K562 (cell line): ENCODE measurements around the gene ZNF276. TPM values are rescaled to one million over a fixed set of nuclear protein-coding genes. Genes with fewer than 3 reads are reported as not detected.
A peak's percentile ranks its signal among the peaks of the same experiment; 100 is the strongest.

ENCODE experiments used
- ATAC-seq: fragments of 200-7000 bp; cut with Tn5 transposase; 3 replicates; pipeline ENCODE4 v1.9.1; 2020; ENCODE audit warnings: moderate library complexity
- BruUV-seq: library from RNA; stranded (reverse); fragments of 400-500 nt; replicated peaks from 2 replicates; lab custom pipeline; 2021; lab: Mats Ljungman, UMichigan
- CTCF ChIA-PET: fragments of 300-600 bp; formaldehyde crosslinking; extraction: SDS; loops from one replicate; lab custom pipeline; 2021; ENCODE audit warnings: low intra/inter-chr PET ratio; lab: Yijun Ruan, JAX
- POLR2A ChIA-PET: fragments of 300-600, 350-650 bp; sonication (Branson Sonifier 250); formaldehyde crosslinking; extraction: SDS; loops from one replicate; lab custom pipeline; 2021; ENCODE audit warnings: antibody characterized with exemption, inconsistent platforms; lab: Yijun Ruan, JAX
- DNase-seq, 4 experiments: peaks; one replicate each; pipeline versions ENCODE4 v3.0.0 to v3.0.0-alpha.2; 2011 to 2018; ENCODE audit warnings: low spot score in 3 of 4, mixed read lengths in 3 of 4; ENCODE audit errors: extremely low read depth in 1 of 4
- FAIRE-seq: peaks from 2 replicates; lab custom pipeline; 2011; peaks lifted over from hg19 to GRCh38; lab: Jason Lieb, UNC
- H2AFZ ChIP-seq: 2 replicates; pipeline ENCODE4 v1.6.0; 2011; ENCODE audit warnings: low read depth, low read length, control low read depth, inconsistent platforms
- H3K27ac ChIP-seq: fragments of 200-600 bp; 3 replicates; pipeline ENCODE4 v1.8.0; 2011; ENCODE audit warnings: low read depth, mild to moderate bottlenecking, control low read depth, inconsistent platforms, low read length, moderate library complexity, mixed read lengths; ENCODE audit errors: extremely low read depth
- H3K27me3 ChIP-seq, 2 experiments: fragments of 300-600 bp in 1 of 2; 2 replicates in 1 of 2; 3 replicates in 1 of 2; pipeline versions ENCODE4 v1.6.0 to v1.8.0; 2011; ENCODE audit warnings: inconsistent platforms in 2 of 2, low read length in 2 of 2, mild to moderate bottlenecking in 1 of 2, mixed read lengths in 1 of 2, moderate library complexity in 1 of 2; ENCODE audit not compliant: control insufficient read depth in 2 of 2, insufficient read depth in 2 of 2
- H3K36me3 ChIP-seq: fragments of 300-600 bp; 3 replicates; pipeline ENCODE4 v1.8.0; 2011; ENCODE audit warnings: mild to moderate bottlenecking, low read length, inconsistent platforms; ENCODE audit not compliant: control insufficient read depth, insufficient read depth
- H3K4me1 ChIP-seq, 2 experiments: fragments of 200-600 bp in 1 of 2; replicated peaks in 1 of 2; 2 replicates in 1 of 2; 3 replicates in 1 of 2; pipeline versions ENCODE4 v1.5.1 to v1.8.0; 2011; ENCODE audit warnings: inconsistent platforms in 2 of 2, low read length in 2 of 2, mild to moderate bottlenecking in 1 of 2, mixed read lengths in 1 of 2, moderate library complexity in 1 of 2; ENCODE audit not compliant: control insufficient read depth in 2 of 2, insufficient read depth in 2 of 2
- H3K4me2 ChIP-seq: 2 replicates; pipeline ENCODE4 v1.6.1; 2011; ENCODE audit warnings: low read length, control low read depth, inconsistent platforms, mixed read lengths; ENCODE audit not compliant: insufficient read depth
- H3K4me3 ChIP-seq: fragments of 200-600 bp; sonication (generic), shearing (Covaris generic); 2 replicates; pipeline ENCODE4 v1.5.1; 2016; ENCODE audit warnings: control low read depth, inconsistent platforms
- H3K79me2 ChIP-seq: fragments of 200-600 bp; 3 replicates; pipeline ENCODE4 v1.8.0; 2011; ENCODE audit warnings: low read length, inconsistent platforms; ENCODE audit not compliant: control insufficient read depth, insufficient read depth
- H3K9ac ChIP-seq, 2 experiments: 2 replicates each; pipeline versions ENCODE4 v1.6.0 to v1.6.1; 2011; ENCODE audit warnings: low read depth in 2 of 2, low read length in 2 of 2, control low read depth in 1 of 2, inconsistent platforms in 1 of 2, mild to moderate bottlenecking in 1 of 2, mixed read lengths in 1 of 2; ENCODE audit not compliant: insufficient read depth in 1 of 2
- H3K9me1 ChIP-seq: one replicate; pipeline ENCODE4 v1.6.0; 2011; ENCODE audit warnings: inconsistent platforms, mild to moderate bottlenecking, low read length, moderate library complexity; ENCODE audit not compliant: control insufficient read depth, insufficient read depth
- H3K9me3 ChIP-seq: replicated peaks from 2 replicates; pipeline ENCODE4 v1.5.1; 2011; ENCODE audit warnings: low read depth, low read length, inconsistent platforms; ENCODE audit not compliant: control insufficient read depth, insufficient read depth
- H4K20me1 ChIP-seq: replicated peaks from 2 replicates; pipeline ENCODE4 v1.6.1; 2011; ENCODE audit warnings: low read length, inconsistent platforms, mixed read lengths; ENCODE audit not compliant: control insufficient read depth, insufficient read depth
- ATF6 ChIP-seq: sonication (generic); formaldehyde crosslinking; IDR thresholded peaks from 2 replicates; pipeline ENCODE4 v1.4.0; 2020; ENCODE audit warnings: mild to moderate bottlenecking, missing genetic modification reagents
- BRF1 ChIP-seq: IDR thresholded peaks from 3 replicates; pipeline ENCODE4 v1.6.1; 2011; ENCODE audit warnings: borderline replicate concordance, mild to moderate bottlenecking; ENCODE audit not compliant: insufficient read length; ENCODE audit errors: extremely low read depth
- HNRNPK ChIP-seq: fragments of 200-400 bp; formaldehyde crosslinking; IDR thresholded peaks from one replicate; pipeline ENCODE4 v1.6.1; 2018; ENCODE audit warnings: mild to moderate bottlenecking, low read depth, low read length; ENCODE audit not compliant: poor library complexity, severe bottlenecking
- POLR2AphosphoS2 ChIP-seq: IDR thresholded peaks from 2 replicates; pipeline ENCODE4 v1.6.1; 2012; ENCODE audit warnings: low read length, improper control_type of control experiment
- RBBP5 ChIP-seq: fragments of 200-600 bp; sonication (generic); IDR thresholded peaks from 2 replicates; pipeline ENCODE4 v1.6.1; 2012; ENCODE audit warnings: borderline replicate concordance, mild to moderate bottlenecking, low read length, control low read depth, inconsistent platforms; ENCODE audit not compliant: insufficient read depth, poor library complexity, severe bottlenecking
- RNF2 ChIP-seq: sonication (generic); IDR thresholded peaks from 2 replicates; pipeline ENCODE4 v1.6.1; 2016
- SRF ChIP-seq, 2 experiments: fragments of 250-450, 450-650 bp in 1 of 2; sonication (Bioruptor Pico) in 1 of 2; sonication (generic) in 1 of 2; formaldehyde crosslinking; IDR thresholded peaks; 2 replicates each; pipeline versions ENCODE4 v1.5.0 to v1.5.1; 2020 to 2022; ENCODE audit warnings: mild to moderate bottlenecking in 1 of 2, missing genetic modification reagents in 1 of 2
- TCF3 ChIP-seq: sonication (generic); formaldehyde crosslinking; IDR thresholded peaks from 2 replicates; pipeline ENCODE4 v1.4.0; 2020; ENCODE audit warnings: mild to moderate bottlenecking, missing genetic modification reagents
- TRIM28 ChIP-seq: fragments of 450-650 bp; IDR thresholded peaks from 2 replicates; pipeline ENCODE4 v1.6.1; 2017
- ZZZ3 ChIP-seq: fragments of 450-650 bp; IDR thresholded peaks from 2 replicates; pipeline ENCODE4 v1.6.1; 2016; ENCODE audit warnings: antibody characterized with exemption, mild to moderate bottlenecking, moderate library complexity
- WGBS: fragments of 100-300 bp; shearing (Covaris generic); methylation state at CpG from one replicate; pipeline ENCODE4 v1.1.6; 2016; ENCODE audit warnings: low coverage, mixed read lengths; ENCODE audit not compliant: insufficient coverage; ENCODE audit errors: missing lambda C conversion rate; 5-methylcytosine and 5-hydroxymethylcytosine counted together
- in situ Hi-C: fragments of 300-500 bp; cut with MboI; formaldehyde crosslinking; loops from 4 replicates; pipeline ENCODE4 v1.15.0; 2018; ENCODE audit warnings: inconsistent platforms, mixed read lengths
- intact Hi-C: fragments of 100-400 bp; cut with micrococcal nuclease; formaldehyde crosslinking; loops from 2 replicates; pipeline ENCODE4 v1.14.2; 2022
- polyA plus RNA-seq, 8 experiments: library from polyadenylated mRNA; depleted of rRNA in 4 of 8; stranded (reverse) in 5 of 8; unstranded in 3 of 8; fragments of >200 nt; fragmentation: Nextera tagmentation in 2 of 8; fragmentation: Illumina TruSeq in 1 of 8; extraction: Ambion mirVana in 2 of 8; extraction: Trizol in 1 of 8; gene quantifications; 2 replicates each; pipeline versions ENCODE4 v1.2.1 to v1.2.3, GENCODE V29; 2011 to 2014; ENCODE audit warnings: inconsistent platforms in 1 of 8, missing spikeins in 1 of 8
- total RNA-seq, 7 experiments: library from RNA; depleted of rRNA in 6 of 7; stranded (reverse); fragments of >200 nt in 6 of 7; fragmentation: Illumina TruSeq in 2 of 7; extraction: Trizol in 2 of 7; gene quantifications; 2 replicates each; pipeline versions ENCODE4 v1.2.1 to v1.2.3, GENCODE V29; 2011 to 2021; ENCODE audit warnings: low replicate concordance in 1 of 7
- TF ChIP-seq, protein P1 (sequence below): fragments of 250-450 bp; sonication (Bioruptor Pico); IDR thresholded peaks from 2 replicates; pipeline ENCODE4 v1.9.0; 2021; ENCODE audit warnings: mild to moderate bottlenecking, inconsistent platforms
- TF ChIP-seq, protein P2 (sequence below): fragments of 450-650 bp; formaldehyde crosslinking; IDR thresholded peaks from 2 replicates; pipeline ENCODE4 v1.4.0; 2020; ENCODE audit warnings: mild to moderate bottlenecking
- TF ChIP-seq, protein P3 (sequence below): sonication (generic); formaldehyde crosslinking; IDR thresholded peaks from 2 replicates; pipeline ENCODE4 v1.8.0; 2023; ENCODE audit warnings: mild to moderate bottlenecking, missing genetic modification reagents

Gene ZNF276
- total and polyA plus RNA-seq, 9 of the 15 experiments (the other 6 are each of a cell fraction or from before 2014, with no cell fraction given): 0.49 to 43.9 (median 15.8) TPM

GRCh38 chr16:89700649-89701424 lies 20.5 kb upstream of the ZNF276 start:
- Histone ChIP-seq H3K4me2 (peak overlapping the region; percentile 86), H3K27ac (peak overlapping the region; percentile 76), H4K20me1 (peaks cover 4% of the 10 kb centered on the region; the same call in 1 of the 2 replicates), H3K4me1 (peaks cover 13 to 64% of the 10 kb centered on the region in 2 experiments), H3K36me3 (peaks cover 26% of the 10 kb centered on the region; the same call in 2 of the 3 replicates), H3K27me3 (no peaks in the 10 kb centered on the region), H3K9me3 (no peaks in the 10 kb centered on the region), H3K9ac (peak overlapping the region; percentile 70 to 93), H3K9me1 (peaks cover 11% of the 10 kb centered on the region), H3K4me3 (peak overlapping the region; percentile 51), H3K79me2 (peaks cover 9% of the 10 kb centered on the region), H2AFZ (peak overlapping the region; percentile 79)
- ATAC-seq (peak; percentile 74), FAIRE-seq (no peak), DNase-seq (peak; percentile 48 to 82 (median 62))
- intact Hi-C loops: loop anchor here (2.0 to 5.0 kb wide), 3 partner anchors 18 to 211 kb away; no protein-coding TSS in a partner anchor
- TSS peak; percentile 50 for BruUV-seq
- ChIA-PET POLR2A (interaction anchor here (0.5 to 2.2 kb wide), 10 partner anchors 10 to 317 kb away, joined by 3 to 16 read pairs (median 3); partner anchors contain the start of gene CDK10), CTCF (interaction anchor here (0.6 to 2.7 kb wide), 2 partner anchors 142 to 160 kb away, joined by 3 to 18 read pairs; no protein-coding TSS in a partner anchor)
- in situ Hi-C loops: loop anchor here (5.0 kb wide), 1 partner anchor 161 kb away; no protein-coding TSS in a partner anchor
- 2% methylated on average over 42 of the region's 78 CpGs for WGBS
- no peak for TF ChIP-seq ATF6
- no peak for TF ChIP-seq HNRNPK
- no peak for TF ChIP-seq RBBP5
- TF ChIP-seq BRF1: no peak
- no peak; the same call in 1 of the 2 replicates for TF ChIP-seq RNF2
- no peak for TF ChIP-seq POLR2AphosphoS2
- TF ChIP-seq TRIM28: no peak
- TF ChIP-seq TCF3 (CRISPR knock-in tag): no peak
- TF ChIP-seq SRF (CRISPR knock-in tag; IDR thresholded peaks at IDR 0.05): no peak
- TF ChIP-seq, protein P1, sequence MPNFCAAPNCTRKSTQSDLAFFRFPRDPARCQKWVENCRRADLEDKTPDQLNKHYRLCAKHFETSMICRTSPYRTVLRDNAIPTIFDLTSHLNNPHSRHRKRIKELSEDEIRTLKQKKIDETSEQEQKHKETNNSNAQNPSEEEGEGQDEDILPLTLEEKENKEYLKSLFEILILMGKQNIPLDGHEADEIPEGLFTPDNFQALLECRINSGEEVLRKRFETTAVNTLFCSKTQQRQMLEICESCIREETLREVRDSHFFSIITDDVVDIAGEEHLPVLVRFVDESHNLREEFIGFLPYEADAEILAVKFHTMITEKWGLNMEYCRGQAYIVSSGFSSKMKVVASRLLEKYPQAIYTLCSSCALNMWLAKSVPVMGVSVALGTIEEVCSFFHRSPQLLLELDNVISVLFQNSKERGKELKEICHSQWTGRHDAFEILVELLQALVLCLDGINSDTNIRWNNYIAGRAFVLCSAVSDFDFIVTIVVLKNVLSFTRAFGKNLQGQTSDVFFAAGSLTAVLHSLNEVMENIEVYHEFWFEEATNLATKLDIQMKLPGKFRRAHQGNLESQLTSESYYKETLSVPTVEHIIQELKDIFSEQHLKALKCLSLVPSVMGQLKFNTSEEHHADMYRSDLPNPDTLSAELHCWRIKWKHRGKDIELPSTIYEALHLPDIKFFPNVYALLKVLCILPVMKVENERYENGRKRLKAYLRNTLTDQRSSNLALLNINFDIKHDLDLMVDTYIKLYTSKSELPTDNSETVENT (CRISPR knock-in tag): peak; percentile 41; the same call in 1 of the 2 replicates
- TF ChIP-seq ZZZ3: no peak
- TF ChIP-seq, protein P2, sequence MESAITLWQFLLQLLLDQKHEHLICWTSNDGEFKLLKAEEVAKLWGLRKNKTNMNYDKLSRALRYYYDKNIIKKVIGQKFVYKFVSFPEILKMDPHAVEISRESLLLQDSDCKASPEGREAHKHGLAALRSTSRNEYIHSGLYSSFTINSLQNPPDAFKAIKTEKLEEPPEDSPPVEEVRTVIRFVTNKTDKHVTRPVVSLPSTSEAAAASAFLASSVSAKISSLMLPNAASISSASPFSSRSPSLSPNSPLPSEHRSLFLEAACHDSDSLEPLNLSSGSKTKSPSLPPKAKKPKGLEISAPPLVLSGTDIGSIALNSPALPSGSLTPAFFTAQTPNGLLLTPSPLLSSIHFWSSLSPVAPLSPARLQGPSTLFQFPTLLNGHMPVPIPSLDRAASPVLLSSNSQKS (CRISPR knock-in tag): no peak
- TF ChIP-seq, protein P3, sequence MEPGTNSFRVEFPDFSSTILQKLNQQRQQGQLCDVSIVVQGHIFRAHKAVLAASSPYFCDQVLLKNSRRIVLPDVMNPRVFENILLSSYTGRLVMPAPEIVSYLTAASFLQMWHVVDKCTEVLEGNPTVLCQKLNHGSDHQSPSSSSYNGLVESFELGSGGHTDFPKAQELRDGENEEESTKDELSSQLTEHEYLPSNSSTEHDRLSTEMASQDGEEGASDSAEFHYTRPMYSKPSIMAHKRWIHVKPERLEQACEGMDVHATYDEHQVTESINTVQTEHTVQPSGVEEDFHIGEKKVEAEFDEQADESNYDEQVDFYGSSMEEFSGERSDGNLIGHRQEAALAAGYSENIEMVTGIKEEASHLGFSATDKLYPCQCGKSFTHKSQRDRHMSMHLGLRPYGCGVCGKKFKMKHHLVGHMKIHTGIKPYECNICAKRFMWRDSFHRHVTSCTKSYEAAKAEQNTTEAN (CRISPR knock-in tag): no peak
